OCI-LY3 (cell line): ENCODE results near the gene INF2.

Experiments used
- CTCF ChIP-seq: fragments of 200-600, 300-600 bp; sonication (generic); IDR thresholded peaks from 2 replicates; pipeline ENCODE4 v1.5.1; 2014; ENCODE audit warnings: antibody characterized with exemption, low read length, low read depth
- EZH2phosphoT487 ChIP-seq: fragments of 200-600 bp; shearing (Covaris generic); IDR thresholded peaks from 2 replicates; pipeline ENCODE4 v1.6.1; 2018; ENCODE audit warnings: antibody characterized with exemption, mixed run types, low read depth

- TF ChIP-seq CTCF = no peak
- TF ChIP-seq EZH2phosphoT487 = no peak
These were observed 26.5 kb downstream of the INF2 start for GRCh38 chr14:104715871-104716270.
